Measurements from ENCODE around the gene ABCC1. TPM values are rescaled to one million over a fixed set of nuclear protein-coding genes. Genes with fewer than 3 reads are reported as not detected.

ABCC1 gene
- polyA plus RNA-seq, 1 donor from 2014 or later, result 3.0 TPM

DNA sequence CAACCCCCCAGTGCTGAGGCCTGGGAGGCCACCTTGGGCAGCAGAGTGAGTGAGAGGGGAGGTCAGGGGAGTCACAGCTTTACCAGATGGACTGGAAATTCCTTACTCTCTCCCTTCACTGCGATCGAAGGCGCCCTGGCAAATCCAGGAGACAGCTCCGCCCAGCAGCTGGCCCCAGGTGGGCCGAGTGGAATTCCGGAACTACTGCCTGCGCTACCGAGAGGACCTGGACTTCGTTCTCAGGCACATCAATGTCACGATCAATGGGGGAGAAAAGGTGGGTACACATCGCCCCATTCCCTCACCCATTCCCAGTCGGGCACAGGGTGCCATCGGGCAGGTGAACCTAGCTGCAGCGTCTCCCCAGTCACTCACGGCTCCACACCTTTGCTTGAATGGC, 182.2 kb downstream of the ABCC1 start:
- no peak for TF ChIP-seq TAF1 (IDR thresholded peaks at IDR 0.05; ENCODE audit: low read depth)
- TF ChIP-seq POLR2AphosphoS5 (IDR thresholded peaks at IDR 0.05), result no peak
- TF ChIP-seq, protein P1, sequence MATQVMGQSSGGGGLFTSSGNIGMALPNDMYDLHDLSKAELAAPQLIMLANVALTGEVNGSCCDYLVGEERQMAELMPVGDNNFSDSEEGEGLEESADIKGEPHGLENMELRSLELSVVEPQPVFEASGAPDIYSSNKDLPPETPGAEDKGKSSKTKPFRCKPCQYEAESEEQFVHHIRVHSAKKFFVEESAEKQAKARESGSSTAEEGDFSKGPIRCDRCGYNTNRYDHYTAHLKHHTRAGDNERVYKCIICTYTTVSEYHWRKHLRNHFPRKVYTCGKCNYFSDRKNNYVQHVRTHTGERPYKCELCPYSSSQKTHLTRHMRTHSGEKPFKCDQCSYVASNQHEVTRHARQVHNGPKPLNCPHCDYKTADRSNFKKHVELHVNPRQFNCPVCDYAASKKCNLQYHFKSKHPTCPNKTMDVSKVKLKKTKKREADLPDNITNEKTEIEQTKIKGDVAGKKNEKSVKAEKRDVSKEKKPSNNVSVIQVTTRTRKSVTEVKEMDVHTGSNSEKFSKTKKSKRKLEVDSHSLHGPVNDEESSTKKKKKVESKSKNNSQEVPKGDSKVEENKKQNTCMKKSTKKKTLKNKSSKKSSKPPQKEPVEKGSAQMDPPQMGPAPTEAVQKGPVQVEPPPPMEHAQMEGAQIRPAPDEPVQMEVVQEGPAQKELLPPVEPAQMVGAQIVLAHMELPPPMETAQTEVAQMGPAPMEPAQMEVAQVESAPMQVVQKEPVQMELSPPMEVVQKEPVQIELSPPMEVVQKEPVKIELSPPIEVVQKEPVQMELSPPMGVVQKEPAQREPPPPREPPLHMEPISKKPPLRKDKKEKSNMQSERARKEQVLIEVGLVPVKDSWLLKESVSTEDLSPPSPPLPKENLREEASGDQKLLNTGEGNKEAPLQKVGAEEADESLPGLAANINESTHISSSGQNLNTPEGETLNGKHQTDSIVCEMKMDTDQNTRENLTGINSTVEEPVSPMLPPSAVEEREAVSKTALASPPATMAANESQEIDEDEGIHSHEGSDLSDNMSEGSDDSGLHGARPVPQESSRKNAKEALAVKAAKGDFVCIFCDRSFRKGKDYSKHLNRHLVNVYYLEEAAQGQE (IDR thresholded peaks at IDR 0.05; ENCODE audit: borderline replicate concordance), result no peak
- no peak for TF ChIP-seq EZH2 (IDR thresholded peaks at IDR 0.05; ENCODE audit: borderline replicate concordance, insufficient read depth, low read length, poor library complexity, severe bottlenecking)
- TF ChIP-seq RAD21 (conservative IDR thresholded peaks at IDR 0.05), result no peak
- no peak for TF ChIP-seq SMC3 (conservative IDR thresholded peaks at IDR 0.05; ENCODE audit: poor library complexity)
- no peak for TF ChIP-seq EP300 (conservative IDR thresholded peaks at IDR 0.05; ENCODE audit: poor library complexity, severe bottlenecking)
- TF ChIP-seq, protein P2, sequence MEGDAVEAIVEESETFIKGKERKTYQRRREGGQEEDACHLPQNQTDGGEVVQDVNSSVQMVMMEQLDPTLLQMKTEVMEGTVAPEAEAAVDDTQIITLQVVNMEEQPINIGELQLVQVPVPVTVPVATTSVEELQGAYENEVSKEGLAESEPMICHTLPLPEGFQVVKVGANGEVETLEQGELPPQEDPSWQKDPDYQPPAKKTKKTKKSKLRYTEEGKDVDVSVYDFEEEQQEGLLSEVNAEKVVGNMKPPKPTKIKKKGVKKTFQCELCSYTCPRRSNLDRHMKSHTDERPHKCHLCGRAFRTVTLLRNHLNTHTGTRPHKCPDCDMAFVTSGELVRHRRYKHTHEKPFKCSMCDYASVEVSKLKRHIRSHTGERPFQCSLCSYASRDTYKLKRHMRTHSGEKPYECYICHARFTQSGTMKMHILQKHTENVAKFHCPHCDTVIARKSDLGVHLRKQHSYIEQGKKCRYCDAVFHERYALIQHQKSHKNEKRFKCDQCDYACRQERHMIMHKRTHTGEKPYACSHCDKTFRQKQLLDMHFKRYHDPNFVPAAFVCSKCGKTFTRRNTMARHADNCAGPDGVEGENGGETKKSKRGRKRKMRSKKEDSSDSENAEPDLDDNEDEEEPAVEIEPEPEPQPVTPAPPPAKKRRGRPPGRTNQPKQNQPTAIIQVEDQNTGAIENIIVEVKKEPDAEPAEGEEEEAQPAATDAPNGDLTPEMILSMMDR (IDR thresholded peaks at IDR 0.05; ENCODE audit: poor library complexity, severe bottlenecking), result no peak
- TF ChIP-seq MXI1 (conservative IDR thresholded peaks at IDR 0.05; ENCODE audit: poor library complexity, severe bottlenecking), result no peak
- Histone ChIP-seq H3F3A (ENCODE audit: insufficient read depth, low read length, poor library complexity, severe bottlenecking) (no peaks in the 10 kb centered on the region), H4K20me1 (ENCODE audit: insufficient read depth) (no peaks in the 10 kb centered on the region), H3K9me2 (ENCODE audit: insufficient read depth, low read length) (no peaks in the 10 kb centered on the region), H3K79me2 (replicated peaks; ENCODE audit: insufficient read depth, low read length) (no peaks in the 10 kb centered on the region), H3K36me3 (ENCODE audit: insufficient read depth, low read length) (no peaks in the 10 kb centered on the region), H3K27ac (ENCODE audit: low read length) (no peak overlapping the region), H2AFZ (ENCODE audit: low read depth, low read length) (no peak overlapping the region), H3K4me3 (ENCODE audit: low read length) (no peak overlapping the region), H3K27me3 (ENCODE audit: insufficient read depth, low read depth, low read length) (no peaks in the 10 kb centered on the region), H3K4me2 (ENCODE audit: low read length) (no peak overlapping the region), H3K9ac (ENCODE audit: low read length) (no peak overlapping the region), H3K9me3 (ENCODE audit: low read length) (no peaks in the 10 kb centered on the region)

- no peak overlapping the region for H3K4me3 ChIP-seq (ENCODE audit: low read length)
- H3K9ac ChIP-seq (ENCODE audit: low read length), result no peak overlapping the region
- no peaks in the 10 kb centered on the region for H4K20me1 ChIP-seq (ENCODE audit: insufficient read depth)
- no peaks in the 10 kb centered on the region for H3K79me2 ChIP-seq (replicated peaks; ENCODE audit: insufficient read depth, low read length)
- no peak overlapping the region for H3K4me2 ChIP-seq (ENCODE audit: low read length)
- TF ChIP-seq, protein P1 (IDR thresholded peaks at IDR 0.05; ENCODE audit: borderline replicate concordance), result no peak
- no peak for TF ChIP-seq SMC3 (conservative IDR thresholded peaks at IDR 0.05; ENCODE audit: poor library complexity)
- TF ChIP-seq RAD21 (conservative IDR thresholded peaks at IDR 0.05), result no peak
- TF ChIP-seq, protein P2 (IDR thresholded peaks at IDR 0.05; ENCODE audit: poor library complexity, severe bottlenecking), result no peak
- TF ChIP-seq MXI1 (conservative IDR thresholded peaks at IDR 0.05; ENCODE audit: poor library complexity, severe bottlenecking), result no peak
- TF ChIP-seq EP300 (conservative IDR thresholded peaks at IDR 0.05; ENCODE audit: poor library complexity, severe bottlenecking), result no peak
- TF ChIP-seq EZH2 (IDR thresholded peaks at IDR 0.05; ENCODE audit: borderline replicate concordance, insufficient read depth, low read length, poor library complexity, severe bottlenecking), result no peak
- TF ChIP-seq POLR2AphosphoS5 (IDR thresholded peaks at IDR 0.05), result no peak
- no peak for TF ChIP-seq TAF1 (IDR thresholded peaks at IDR 0.05; ENCODE audit: low read depth)
- no peak overlapping the region for H3K27ac ChIP-seq (ENCODE audit: low read length)
- H2AFZ ChIP-seq (ENCODE audit: low read depth, low read length), result no peak overlapping the region
- H3K27me3 ChIP-seq (ENCODE audit: insufficient read depth, low read depth, low read length), result no peaks in the 10 kb centered on the region
- no peaks in the 10 kb centered on the region for H3K36me3 ChIP-seq (ENCODE audit: insufficient read depth, low read length)
- H3K9me2 ChIP-seq (ENCODE audit: insufficient read depth, low read length), result no peaks in the 10 kb centered on the region
- no peaks in the 10 kb centered on the region for H3F3A ChIP-seq (ENCODE audit: insufficient read depth, low read length, poor library complexity, severe bottlenecking)
- H3K9me3 ChIP-seq (ENCODE audit: low read length), result no peaks in the 10 kb centered on the region
Measured at GRCh38 chr16:16133943-16134604, 184.7 kb downstream of the ABCC1 start.
